ENCODE measurements around the gene VPS45.
"Not testable (repeated sequence)": the region's sequence is repeated elsewhere in the genome, so short reads cannot be mapped to it uniquely, and the experiment has no call there.

VPS45 gene, protein sequence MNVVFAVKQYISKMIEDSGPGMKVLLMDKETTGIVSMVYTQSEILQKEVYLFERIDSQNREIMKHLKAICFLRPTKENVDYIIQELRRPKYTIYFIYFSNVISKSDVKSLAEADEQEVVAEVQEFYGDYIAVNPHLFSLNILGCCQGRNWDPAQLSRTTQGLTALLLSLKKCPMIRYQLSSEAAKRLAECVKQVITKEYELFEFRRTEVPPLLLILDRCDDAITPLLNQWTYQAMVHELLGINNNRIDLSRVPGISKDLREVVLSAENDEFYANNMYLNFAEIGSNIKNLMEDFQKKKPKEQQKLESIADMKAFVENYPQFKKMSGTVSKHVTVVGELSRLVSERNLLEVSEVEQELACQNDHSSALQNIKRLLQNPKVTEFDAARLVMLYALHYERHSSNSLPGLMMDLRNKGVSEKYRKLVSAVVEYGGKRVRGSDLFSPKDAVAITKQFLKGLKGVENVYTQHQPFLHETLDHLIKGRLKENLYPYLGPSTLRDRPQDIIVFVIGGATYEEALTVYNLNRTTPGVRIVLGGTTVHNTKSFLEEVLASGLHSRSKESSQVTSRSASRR

GRCh38 chr1:150067184-150068108, at the start of gene VPS45:
Gene VPS45, plus strand, starts transcription at chr1:150067776. Its CDS starts 82 bp downstream, at chr1:150067858.
- DNase-seq: peak; percentile 96 to 97

GRCh38 chr1:150018165-150018564, 49.4 kb upstream of the VPS45 start:
- DNase-seq: no peak

- no peak for DNase-seq
Measured at GRCh38 chr1:150020711-150021110, 46.9 kb upstream of the VPS45 start.

DNA sequence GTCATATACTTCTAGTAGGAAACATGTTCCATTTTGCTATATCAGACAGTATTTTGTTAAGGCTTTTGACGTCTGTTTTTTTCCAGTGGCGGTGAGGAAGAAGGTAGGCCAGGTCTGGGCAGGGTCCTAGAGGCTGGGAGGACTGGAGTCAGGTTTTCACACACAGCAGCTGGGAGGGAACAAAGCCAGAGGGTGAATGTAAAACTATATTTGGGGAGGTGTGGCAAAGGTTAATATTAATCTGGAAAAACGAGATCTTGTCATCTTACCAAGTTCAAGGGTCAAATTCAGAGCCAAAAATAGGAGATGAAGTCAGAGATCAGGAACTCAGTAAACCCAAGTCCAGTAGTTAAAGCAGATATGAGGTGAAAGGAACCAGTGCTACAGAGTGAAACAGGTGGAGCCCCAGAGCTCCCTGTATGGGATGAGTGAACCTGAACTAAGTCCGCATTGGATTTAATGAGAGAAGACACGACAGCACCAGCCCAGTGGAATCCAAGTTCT, 46.3 kb upstream of the VPS45 start:
- no peak for DNase-seq

DNA sequence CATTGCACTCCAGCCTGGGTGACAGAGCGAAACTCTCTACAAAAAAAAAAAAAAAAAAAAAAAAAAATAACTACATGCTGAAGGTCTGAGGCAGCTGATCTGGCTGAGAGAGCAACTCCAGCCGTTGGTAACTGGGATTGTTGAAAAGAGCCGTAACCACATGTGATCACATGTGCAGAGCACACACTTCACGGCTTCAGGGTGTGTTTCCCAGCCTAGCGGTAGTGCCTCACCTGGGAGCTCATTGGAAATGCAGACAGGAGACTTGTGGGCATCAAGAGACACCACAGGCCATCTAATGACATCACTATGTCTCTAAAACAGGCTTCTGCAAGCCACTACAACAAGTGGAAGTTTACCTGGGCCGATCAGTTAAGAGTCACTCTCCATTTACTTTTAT, 45.2 kb upstream of the VPS45 start:
- no peak for DNase-seq

DNA sequence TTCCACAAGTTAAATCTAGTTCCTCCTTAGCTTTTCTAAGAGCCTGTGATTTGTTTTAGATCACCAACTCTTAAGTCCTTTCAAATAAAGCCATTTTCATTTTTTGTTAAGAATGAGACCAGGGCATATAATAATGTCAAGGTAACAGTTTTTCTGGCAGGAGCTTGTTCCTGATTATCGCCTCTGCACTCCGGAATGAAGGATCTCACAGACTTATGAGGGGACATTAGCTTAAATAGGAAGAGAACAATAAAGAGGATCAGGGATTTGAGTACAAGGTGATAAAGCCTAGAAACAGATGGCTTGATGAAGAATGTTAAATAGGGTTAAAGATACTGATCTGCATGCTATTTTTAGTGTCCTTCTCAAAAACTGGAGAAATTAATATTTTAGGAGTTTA, 43.4 kb upstream of the VPS45 start:
- no peak for DNase-seq

DNA sequence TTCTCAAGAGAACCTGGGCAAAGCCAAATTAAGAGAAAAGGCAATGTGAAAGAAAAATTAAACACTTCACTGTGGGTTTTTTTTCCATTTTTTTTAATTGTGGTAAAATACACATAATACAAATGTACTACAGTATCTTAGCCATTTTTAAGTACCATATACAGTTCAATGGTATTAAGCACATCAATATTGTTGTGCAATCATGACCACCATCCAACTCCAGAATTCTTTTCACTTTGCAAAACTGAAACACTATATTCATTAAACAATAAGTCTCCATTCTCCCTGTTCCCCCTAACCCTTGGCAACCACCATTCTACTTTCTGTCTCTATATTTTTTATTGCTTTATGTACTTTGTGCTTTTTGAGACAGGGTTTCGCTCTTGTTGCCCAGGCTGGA, 39.3 kb upstream of the VPS45 start:
- DNase-seq: no peak

GRCh38 chr1:150034336-150034735, 33.2 kb upstream of the VPS45 start:
- DNase-seq: no peak

GRCh38 chr1:150049926-150050325, 17.6 kb upstream of the VPS45 start:
- DNase-seq: no peak

- DNase-seq: no peak
Measured at GRCh38 chr1:150051089-150051373, 16.5 kb upstream of the VPS45 start.

- DNase-seq: not testable (repeated sequence)
Measured at GRCh38 chr1:150051905-150052412, 15.6 kb upstream of the VPS45 start.

DNA sequence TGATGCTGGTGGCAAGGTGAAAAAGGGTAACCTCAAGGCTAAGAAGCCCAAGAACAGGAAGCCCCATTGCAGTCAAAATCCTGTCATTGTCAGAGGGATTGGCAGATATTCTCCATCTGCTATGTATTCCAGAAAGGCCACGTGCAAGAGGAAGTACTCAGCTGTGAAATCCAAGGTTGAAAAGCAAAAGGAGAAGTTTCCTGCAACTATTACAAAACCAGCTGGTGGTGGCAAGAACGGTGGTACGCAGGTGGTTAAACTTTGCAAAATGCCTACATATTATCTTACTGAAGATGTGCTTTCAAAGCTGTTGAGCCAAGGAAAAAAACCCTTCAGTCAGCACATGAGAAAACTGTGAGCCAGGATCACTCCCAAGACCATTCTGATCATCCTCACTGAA, 13.7 kb upstream of the VPS45 start:
- DNase-seq: no peak

DNA sequence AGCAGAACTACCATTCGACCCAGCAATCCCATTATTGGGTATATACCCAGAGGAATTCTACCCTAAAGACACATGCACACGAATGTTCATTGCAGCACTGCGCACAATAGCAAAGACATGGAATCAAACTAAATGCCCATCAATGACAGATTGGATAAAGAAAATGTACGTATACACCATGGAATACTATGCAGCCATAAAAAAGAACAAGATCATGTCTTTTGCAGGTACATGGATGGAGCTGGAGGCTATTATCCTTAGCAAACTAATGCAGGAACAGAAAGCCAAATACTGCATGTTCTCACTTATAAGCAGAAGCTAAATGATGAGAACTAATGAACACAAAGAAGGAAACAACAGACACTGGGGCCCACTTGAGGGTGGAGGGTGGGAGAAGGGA, 12.1 kb upstream of the VPS45 start:
- not testable (repeated sequence) for DNase-seq

- DNase-seq: no peak
Measured at GRCh38 chr1:150056407-150056806, 11.2 kb upstream of the VPS45 start.

DNA sequence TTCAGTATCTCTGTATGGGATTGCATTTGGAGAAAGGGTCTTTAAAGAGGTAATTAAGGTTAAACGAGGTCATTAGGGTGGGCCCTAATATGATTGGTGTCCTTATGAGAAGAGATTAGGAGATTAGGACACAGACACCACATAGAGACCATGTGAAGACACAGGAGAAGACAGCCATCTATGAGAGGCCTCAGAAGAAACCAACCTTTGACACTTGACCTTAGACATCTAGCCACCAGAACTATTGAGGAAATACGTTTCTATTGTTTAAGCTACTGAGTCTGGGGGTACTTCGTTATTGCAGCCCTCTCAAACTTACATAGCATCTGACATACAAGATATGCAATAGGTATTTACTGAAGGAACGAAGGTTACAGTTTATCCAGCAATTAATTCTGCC, 7.3 kb upstream of the VPS45 start:
- no peak for DNase-seq

GRCh38 chr1:150061632-150062101, 5.9 kb upstream of the VPS45 start:
- no peak for DNase-seq

DNA sequence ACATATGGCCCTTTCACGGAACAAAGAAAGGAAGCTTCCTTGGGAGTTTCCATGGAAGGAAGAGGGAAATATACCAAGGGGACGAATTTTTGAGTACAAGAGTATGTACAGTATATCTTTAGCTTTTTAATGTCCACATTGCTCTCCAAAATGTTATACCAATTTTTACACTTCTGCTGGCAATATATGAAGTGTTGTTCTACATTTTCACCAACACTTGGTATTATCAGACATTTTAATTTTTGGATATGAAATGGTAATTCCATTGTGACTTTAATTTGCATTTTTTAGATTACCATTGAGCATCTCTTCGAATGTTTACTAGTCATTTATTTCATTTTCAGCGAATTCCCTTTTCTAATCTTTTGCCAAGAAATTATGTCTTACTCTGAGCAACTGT, 5.5 kb upstream of the VPS45 start:
- no peak for DNase-seq

- no peak for DNase-seq
Measured at GRCh38 chr1:150065184-150065871, 2.2 kb upstream of the VPS45 start.

DNA sequence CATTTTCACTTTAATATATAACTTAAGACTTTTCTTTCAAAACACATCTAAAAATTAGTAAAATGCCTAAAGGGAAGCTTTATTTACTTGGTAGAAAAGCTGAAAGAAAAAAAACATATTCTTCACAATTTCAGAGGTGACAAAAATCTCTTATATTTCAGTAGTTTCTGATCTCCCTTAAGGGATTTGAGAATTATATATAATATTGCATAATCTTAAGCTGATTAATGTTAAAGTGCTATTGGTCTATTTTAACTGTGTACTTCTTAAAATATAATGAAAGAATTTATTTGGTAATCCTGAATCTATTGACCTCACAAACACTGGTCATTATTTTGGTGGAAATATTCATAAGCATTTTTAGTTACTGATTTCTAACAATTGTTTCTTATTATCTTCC, 1.2 kb upstream of the VPS45 start:
- no peak for DNase-seq

DNA sequence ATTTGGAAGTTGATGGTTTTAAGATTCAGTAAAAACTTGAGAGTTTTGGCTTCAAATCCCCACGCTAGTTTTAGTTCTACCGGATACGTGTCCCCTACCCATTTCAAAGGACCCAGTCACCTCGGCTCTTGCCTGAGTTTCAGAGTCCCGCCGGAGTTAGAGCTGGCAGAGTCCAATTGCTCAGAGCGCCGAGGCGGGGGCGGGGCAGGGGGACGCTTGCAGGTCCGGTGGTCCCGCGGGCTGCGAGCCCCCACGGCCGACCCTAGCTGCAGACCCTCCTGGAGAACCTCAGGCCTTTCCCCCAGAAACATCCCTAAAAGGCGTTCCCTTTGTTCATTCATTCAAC, 765 bp upstream of the VPS45 start:
- DNase-seq: peak in 1 of 2 experiments; percentile 78

GRCh38 chr1:150068109-150068435, 496 bp downstream of the VPS45 start:
- peak in 1 of 2 experiments; percentile 52 for DNase-seq

GRCh38 chr1:150069923-150070322, 2.3 kb downstream of the VPS45 start:
- DNase-seq: no peak

- no peak for DNase-seq
Measured at GRCh38 chr1:150072959-150073358, 5.4 kb downstream of the VPS45 start.

Measured in NCI-H2081 (cell line).